Natural killer cell treated with Interleukin-12 subunit alpha and Interleukin-12 subunit beta and Interleukin-15 and Interleukin-18, amount 100 ng/mL, for 72 hours (primary cell): ENCODE data around the gene CYP17A1. TPM values are rescaled to one million over a fixed set of nuclear protein-coding genes. Genes with fewer than 3 reads are reported as not detected.
A peak's percentile ranks its signal among the peaks of the same experiment; 100 is the strongest.
"Not testable (repeated sequence)": the region's sequence is repeated elsewhere in the genome, so short reads cannot be mapped to it uniquely, and the experiment has no call there.

Source experiments
- ATAC-seq, 2 donors: fragments of 150-1000 bp; cut with Tn5 transposase in 1 of 2; sonication (Bioruptor Pico), chemical (Tn5 transposase) in 1 of 2; 2 replicates each; pipeline ENCODE4 v1.10.0; 2021
- DNase-seq: peaks from one replicate; pipeline ENCODE4 v3.0.0; 2022; ENCODE audit warnings: low spot score
- H3K27ac Mint-ChIP-seq, 2 donors: 1 replicate in 1 of 2; 2 replicates in 1 of 2; pipeline ENCODE4 v1.8.0; 2022; ENCODE audit warnings: mixed read lengths in 2 of 2, mild to moderate bottlenecking in 1 of 2, moderate library complexity in 1 of 2
- H3K27me3 Mint-ChIP-seq, 2 donors: 1 replicate in 1 of 2; 2 replicates in 1 of 2; pipeline ENCODE4 v1.8.0; 2022; ENCODE audit warnings: mixed read lengths in 2 of 2
- H3K36me3 Mint-ChIP-seq: one replicate; pipeline ENCODE4 v1.8.0; 2022; ENCODE audit warnings: mixed read lengths
- H3K4me1 Mint-ChIP-seq, 2 donors: 1 replicate in 1 of 2; 2 replicates in 1 of 2; pipeline ENCODE4 v1.8.0; 2022; ENCODE audit warnings: low read depth in 2 of 2, mixed read lengths in 2 of 2, mild to moderate bottlenecking in 1 of 2
- H3K4me3 Mint-ChIP-seq: one replicate; pipeline ENCODE4 v1.8.0; 2022; ENCODE audit warnings: mixed read lengths
- H3K9me3 Mint-ChIP-seq: 2 replicates; pipeline ENCODE4 v1.8.0; 2022; ENCODE audit warnings: mixed read lengths
- total RNA-seq, 2 donors: library from RNA; stranded (reverse); gene quantifications; one replicate each; pipeline ENCODE4 v1.2.3, GENCODE V29; 2022

CYP17A1 gene
- not detected for total RNA-seq

- peaks cover 6 to 7% of the 10 kb centered on the region in 2 donors for H3K4me1 Mint-ChIP-seq
- peaks cover 18 to 26% of the 10 kb centered on the region in 2 donors for H3K27me3 Mint-ChIP-seq
- no peak within 1 kb of the TSS for H3K4me3 Mint-ChIP-seq
- no peaks in the 10 kb centered on the region for H3K36me3 Mint-ChIP-seq
- ATAC-seq (no peak), DNase-seq (no peak)
- no peaks in the 10 kb centered on the region for H3K9me3 Mint-ChIP-seq
- peak within 1 kb of the TSS in 1 of 2 donors; percentile 12 for H3K27ac Mint-ChIP-seq
These were observed at the start of gene CYP17A1 for GRCh38 chr10:102837230-102837721. Gene CYP17A1, minus strand, starts transcription at chr10:102837413. Its CDS starts 52 bp downstream, at chr10:102837361.

DNA sequence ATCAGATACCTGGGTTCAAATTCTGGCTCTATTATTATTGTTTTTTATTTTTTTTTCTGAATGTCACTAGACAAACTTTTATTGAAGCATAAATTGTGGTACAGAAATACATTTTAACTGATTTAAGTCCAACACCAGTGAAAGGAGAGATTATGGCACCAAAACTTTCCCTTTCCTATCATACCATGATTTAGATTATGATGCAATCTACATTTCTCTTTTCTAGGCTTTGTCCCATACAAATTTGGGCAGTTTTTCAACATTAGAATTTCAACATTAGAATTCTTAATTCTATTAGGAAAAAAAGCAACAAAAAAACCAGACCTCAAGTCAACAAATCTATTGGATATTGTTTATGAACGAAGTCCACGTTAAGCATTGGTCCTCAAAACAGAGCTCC, 43.0 kb upstream of the CYP17A1 start:
- ATAC-seq: no peak
- no peak for DNase-seq
- no peaks in the 10 kb centered on the region for H3K4me1 Mint-ChIP-seq
- no peak overlapping the region for H3K4me3 Mint-ChIP-seq
- no peaks in the 10 kb centered on the region for H3K36me3 Mint-ChIP-seq
- no peaks in the 10 kb centered on the region for H3K9me3 Mint-ChIP-seq
- no peaks in the 10 kb centered on the region for H3K27me3 Mint-ChIP-seq
- no peak overlapping the region for H3K27ac Mint-ChIP-seq

DNA sequence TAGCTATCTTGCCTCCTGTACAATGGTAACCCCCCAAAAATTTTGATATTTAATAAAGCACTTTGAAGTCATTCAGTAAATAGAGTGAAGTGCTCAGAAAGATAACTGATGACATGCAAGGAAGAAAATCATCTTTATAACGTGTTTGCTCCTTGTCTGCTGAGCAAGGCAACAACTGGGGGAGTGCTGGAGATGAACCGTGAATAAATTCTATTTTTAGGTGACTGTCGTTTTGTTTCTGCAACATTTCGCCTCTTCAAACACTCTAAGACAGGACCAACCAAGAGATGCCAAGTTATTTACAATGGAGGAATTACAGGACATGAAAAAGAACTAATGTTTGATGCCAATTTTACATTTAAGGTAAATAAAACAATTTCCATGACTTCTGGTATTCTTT, 41.4 kb upstream of the CYP17A1 start:
- no peak for DNase-seq

GRCh38 chr10:102876747-102877153, 39.5 kb upstream of the CYP17A1 start:
- H3K4me3 Mint-ChIP-seq: no peak overlapping the region

More for the DNA sequence above, 41.4 kb upstream of the CYP17A1 start:
- no peaks in the 10 kb centered on the region for H3K4me1 Mint-ChIP-seq
- no peak for ATAC-seq
- no peak overlapping the region for H3K27ac Mint-ChIP-seq
- no peaks in the 10 kb centered on the region for H3K36me3 Mint-ChIP-seq
- peaks cover 0 to 4% of the 10 kb centered on the region in 2 donors for H3K27me3 Mint-ChIP-seq
- no peaks in the 10 kb centered on the region for H3K9me3 Mint-ChIP-seq
- no peak overlapping the region for H3K4me3 Mint-ChIP-seq

GRCh38 chr10:102872163-102872562, 35.0 kb upstream of the CYP17A1 start:
- Mint-ChIP-seq H3K36me3 (no peaks in the 10 kb centered on the region), H3K4me1 (peaks cover 11 to 17% of the 10 kb centered on the region in 2 donors), H3K27ac (no peak overlapping the region), H3K9me3 (no peaks in the 10 kb centered on the region), H3K4me3 (no peak overlapping the region), H3K27me3 (peaks cover 20 to 33% of the 10 kb centered on the region in 2 donors)
- DNase-seq: no peak
- no peak for ATAC-seq

More at GRCh38 chr10:102876747-102877153, 39.5 kb upstream of the CYP17A1 start:
- Mint-ChIP-seq H3K27me3 (peaks cover 0 to 12% of the 10 kb centered on the region in 2 donors), H3K27ac (no peak overlapping the region), H3K36me3 (no peaks in the 10 kb centered on the region), H3K4me1 (no peaks in the 10 kb centered on the region), H3K9me3 (no peaks in the 10 kb centered on the region)
- DNase-seq (no peak), ATAC-seq (no peak)

DNA sequence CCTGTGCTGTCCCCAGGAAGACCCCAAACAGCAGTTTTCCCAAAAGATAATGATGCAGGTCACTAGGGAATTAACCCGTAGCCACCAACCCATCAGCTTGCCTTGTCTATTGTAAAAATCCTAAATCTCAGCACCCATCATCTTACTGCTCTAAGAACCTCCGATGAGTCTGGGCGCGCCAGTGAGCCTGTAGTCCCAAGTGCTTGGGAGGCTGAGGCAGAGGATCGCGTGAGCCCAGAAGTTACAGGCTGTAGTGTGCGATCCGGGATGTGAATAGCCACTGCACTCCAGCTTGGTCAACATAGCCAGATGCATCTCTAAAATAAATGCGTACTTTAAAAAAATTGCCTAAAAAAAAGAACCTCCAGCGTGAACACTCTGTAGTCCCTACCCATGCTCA, 33.0 kb upstream of the CYP17A1 start:
- peaks cover 11 to 17% of the 10 kb centered on the region in 2 donors for H3K4me1 Mint-ChIP-seq
- peak overlapping the region; percentile 36 for H3K4me3 Mint-ChIP-seq
- no peak for ATAC-seq

GRCh38 chr10:102869258-102870198, 32.3 kb upstream of the CYP17A1 start, which contains the start of gene AS3MT:
Gene AS3MT, plus strand, starts transcription at chr10:102869470. Its CDS starts 123 bp downstream, at chr10:102869593.
- no peak within 1 kb of the TSS for H3K27ac Mint-ChIP-seq
- peak; percentile 67 to 75 for ATAC-seq
- peak within 1 kb of the TSS; percentile 38 for H3K4me3 Mint-ChIP-seq
- peaks cover 20 to 33% of the 10 kb centered on the region in 2 donors for H3K27me3 Mint-ChIP-seq
- H3K9me3 Mint-ChIP-seq: no peaks in the 10 kb centered on the region
- peaks cover 11 to 17% of the 10 kb centered on the region in 2 donors for H3K4me1 Mint-ChIP-seq
- no peaks in the 10 kb centered on the region for H3K36me3 Mint-ChIP-seq
- no peak for DNase-seq

More for the DNA sequence above, 33.0 kb upstream of the CYP17A1 start:
- Mint-ChIP-seq H3K27me3 (peaks cover 20 to 33% of the 10 kb centered on the region in 2 donors), H3K9me3 (no peaks in the 10 kb centered on the region), H3K36me3 (no peaks in the 10 kb centered on the region), H3K27ac (no peak overlapping the region)
- DNase-seq: no peak

GRCh38 chr10:102868911-102869257, 31.7 kb upstream of the CYP17A1 start:
- Mint-ChIP-seq H3K9me3 (no peaks in the 10 kb centered on the region), H3K4me3 (peak overlapping the region; percentile 38), H3K36me3 (peaks cover 1% of the 10 kb centered on the region), H3K4me1 (peaks cover 11 to 17% of the 10 kb centered on the region in 2 donors), H3K27ac (no peak overlapping the region), H3K27me3 (peaks cover 20 to 28% of the 10 kb centered on the region in 2 donors)
- ATAC-seq (no peak), DNase-seq (no peak)

DNA sequence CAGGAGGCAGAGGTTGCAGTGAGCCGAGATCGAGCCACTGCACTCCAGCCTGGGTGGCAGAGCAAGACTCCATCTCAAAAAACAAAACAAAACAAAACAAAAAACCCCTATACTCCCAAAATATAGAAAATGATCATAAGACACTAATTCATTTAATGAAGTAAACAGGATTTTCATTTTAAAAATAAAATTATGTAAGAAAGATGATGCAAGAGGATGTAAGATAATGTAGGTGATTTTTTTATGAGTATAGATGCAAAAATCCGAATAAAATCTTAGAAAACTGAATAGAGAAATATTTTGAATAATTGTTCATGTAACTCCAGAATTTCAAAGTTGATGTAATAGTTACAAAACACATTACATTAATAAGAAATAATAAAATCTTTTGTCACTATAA, 28.4 kb upstream of the CYP17A1 start:
- no peaks in the 10 kb centered on the region for H3K9me3 Mint-ChIP-seq
- peaks cover 5% of the 10 kb centered on the region for H3K36me3 Mint-ChIP-seq
- no peak for ATAC-seq

GRCh38 chr10:102863660-102864059, 26.4 kb upstream of the CYP17A1 start:
- H3K4me3 Mint-ChIP-seq: no peak overlapping the region
- peaks cover under 1% of the 10 kb centered on the region in 2 donors for H3K27me3 Mint-ChIP-seq
- peaks cover 0 to 3% of the 10 kb centered on the region in 2 donors for H3K4me1 Mint-ChIP-seq
- H3K27ac Mint-ChIP-seq: no peak overlapping the region
- peaks cover 5% of the 10 kb centered on the region for H3K36me3 Mint-ChIP-seq
- no peaks in the 10 kb centered on the region for H3K9me3 Mint-ChIP-seq
- DNase-seq: no peak
- no peak for ATAC-seq

More for the DNA sequence above, 28.4 kb upstream of the CYP17A1 start:
- no peak for DNase-seq
- Mint-ChIP-seq H3K4me3 (no peak overlapping the region), H3K27ac (no peak overlapping the region), H3K4me1 (peaks cover 8 to 15% of the 10 kb centered on the region in 2 donors), H3K27me3 (peaks cover 16% of the 10 kb centered on the region in 2 donors)

- peaks cover 8 to 14% of the 10 kb centered on the region in 2 donors for H3K4me1 Mint-ChIP-seq
- ATAC-seq (no peak), DNase-seq (no peak)
- H3K4me3 Mint-ChIP-seq: no peak overlapping the region
- H3K27me3 Mint-ChIP-seq: no peaks in the 10 kb centered on the region
- no peak overlapping the region for H3K27ac Mint-ChIP-seq
- no peaks in the 10 kb centered on the region for H3K9me3 Mint-ChIP-seq
- peaks cover 5% of the 10 kb centered on the region for H3K36me3 Mint-ChIP-seq
These were observed 22.7 kb upstream of the CYP17A1 start for GRCh38 chr10:102859911-102860310.

- no peaks in the 10 kb centered on the region for H3K36me3 Mint-ChIP-seq
- H3K27ac Mint-ChIP-seq: no peak overlapping the region
- peaks cover 16 to 22% of the 10 kb centered on the region in 2 donors for H3K4me1 Mint-ChIP-seq
- H3K4me3 Mint-ChIP-seq: peak overlapping the region; percentile 9
- H3K27me3 Mint-ChIP-seq: no peaks in the 10 kb centered on the region
- DNase-seq (no peak), ATAC-seq (no peak)
- H3K9me3 Mint-ChIP-seq: no peaks in the 10 kb centered on the region
These were observed 19.7 kb upstream of the CYP17A1 start for GRCh38 chr10:102856758-102857424.

DNA sequence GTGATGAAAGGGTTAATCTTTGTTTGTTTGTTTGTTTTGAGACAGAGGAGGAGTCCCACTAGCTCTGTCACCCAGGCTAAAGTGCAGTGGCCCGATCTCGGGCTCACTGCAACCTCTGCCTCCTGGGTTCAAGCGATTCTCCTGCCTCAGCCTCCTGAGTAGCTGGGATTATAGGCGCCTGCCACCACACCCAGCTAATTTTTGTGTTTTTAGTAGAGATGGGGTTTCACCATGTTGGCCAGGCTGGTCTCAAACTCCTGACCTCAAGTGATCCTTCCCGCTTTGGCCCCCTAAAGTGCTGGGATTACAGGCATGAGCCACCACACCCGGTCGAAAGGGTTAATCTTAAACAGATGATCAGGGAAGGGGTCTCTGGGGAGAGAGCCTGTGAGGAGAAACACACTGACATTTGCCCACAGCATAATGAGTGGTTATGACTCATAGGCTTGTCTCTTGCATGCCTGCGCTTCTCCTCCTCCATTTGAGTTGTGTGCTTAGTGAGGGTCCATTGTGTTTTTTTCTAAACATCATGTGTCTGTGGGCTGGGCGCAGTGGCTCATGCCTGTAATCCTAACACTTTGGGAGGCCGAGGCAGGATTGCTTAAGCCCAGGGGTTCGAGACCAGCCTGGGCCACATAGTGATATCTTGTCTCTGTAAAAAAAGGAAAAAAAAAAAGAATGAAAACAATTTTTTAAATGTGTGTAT, 18.7 kb upstream of the CYP17A1 start:
- H3K36me3 Mint-ChIP-seq, DNase-seq, ATAC-seq, H3K27ac Mint-ChIP-seq, H3K27me3 Mint-ChIP-seq, H3K9me3 Mint-ChIP-seq: not testable (repeated sequence)
- Mint-ChIP-seq H3K4me1 (peaks cover 16 to 22% of the 10 kb centered on the region in 2 donors), H3K4me3 (peak overlapping the region; percentile 53)
